HG02885 (cell line): ENCODE results near the gene TUBGCP6.

Experiments used
- ATAC-seq: cut with Tn5 transposase; IDR thresholded peaks from one replicate; pipeline ENCODE4 v1.9.1; 2021; ENCODE audit warnings: mild to moderate bottlenecking; ENCODE audit not compliant: unreplicated experiment, poor library complexity

TUBGCP6 gene

DNA sequence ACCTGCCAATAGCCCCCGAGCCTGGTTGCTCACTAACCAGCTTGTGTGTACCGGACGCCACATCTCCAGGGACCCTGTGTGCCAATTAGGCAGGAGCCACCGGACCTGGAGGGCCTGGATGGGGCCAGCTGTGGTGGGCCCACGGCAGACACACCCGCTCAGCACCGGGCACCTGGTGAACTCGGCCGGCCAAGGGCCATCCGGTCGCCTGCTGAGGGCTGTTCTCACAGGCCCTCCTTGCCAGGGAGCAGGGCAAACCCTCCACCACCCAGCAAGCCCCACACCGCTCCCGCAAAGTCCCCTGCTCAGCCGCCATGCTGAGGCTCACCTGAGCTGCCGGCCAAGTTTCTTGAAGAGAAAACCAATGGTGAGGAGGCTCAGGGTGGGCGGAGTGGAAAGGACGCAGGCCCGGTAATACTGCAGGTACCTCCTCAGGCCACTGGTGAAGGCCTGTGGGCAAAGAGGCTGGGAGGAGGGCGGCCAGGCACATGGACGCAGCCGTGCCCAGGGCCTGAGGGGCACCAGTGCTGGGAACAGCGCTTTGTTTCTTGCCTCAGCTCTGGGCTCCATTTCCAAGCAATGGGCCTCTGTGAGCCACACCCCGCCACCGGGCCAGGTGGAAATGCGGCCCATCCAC is 17.1 kb downstream of the TUBGCP6 start:
- ATAC-seq: no peak

DNA sequence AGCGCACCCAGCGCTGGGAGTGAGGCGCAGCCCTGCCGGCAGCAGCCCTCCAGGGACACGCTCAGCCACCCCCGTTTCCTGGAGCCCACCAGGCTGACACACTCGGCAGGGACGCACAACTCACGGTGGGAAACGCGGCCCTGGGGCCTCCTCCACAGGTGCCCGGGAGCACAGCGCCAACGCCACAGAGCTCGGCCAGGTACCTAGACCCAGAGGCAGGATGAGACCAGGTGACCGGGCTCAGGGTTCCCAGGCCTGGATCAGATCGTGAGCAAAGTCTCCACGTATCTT is 18.0 kb downstream of the TUBGCP6 start:
- ATAC-seq: no peak

GRCh38 chr22:50226063-50226874 is 18.6 kb downstream of the TUBGCP6 start:
- ATAC-seq: no peak

GRCh38 chr22:50225200-50225969 is 19.4 kb downstream of the TUBGCP6 start:
- ATAC-seq: no peak

GRCh38 chr22:50224071-50224470 is 20.8 kb downstream of the TUBGCP6 start:
- no peak for ATAC-seq

GRCh38 chr22:50222508-50222907 is 22.3 kb downstream of the TUBGCP6 start:
- ATAC-seq: no peak

DNA sequence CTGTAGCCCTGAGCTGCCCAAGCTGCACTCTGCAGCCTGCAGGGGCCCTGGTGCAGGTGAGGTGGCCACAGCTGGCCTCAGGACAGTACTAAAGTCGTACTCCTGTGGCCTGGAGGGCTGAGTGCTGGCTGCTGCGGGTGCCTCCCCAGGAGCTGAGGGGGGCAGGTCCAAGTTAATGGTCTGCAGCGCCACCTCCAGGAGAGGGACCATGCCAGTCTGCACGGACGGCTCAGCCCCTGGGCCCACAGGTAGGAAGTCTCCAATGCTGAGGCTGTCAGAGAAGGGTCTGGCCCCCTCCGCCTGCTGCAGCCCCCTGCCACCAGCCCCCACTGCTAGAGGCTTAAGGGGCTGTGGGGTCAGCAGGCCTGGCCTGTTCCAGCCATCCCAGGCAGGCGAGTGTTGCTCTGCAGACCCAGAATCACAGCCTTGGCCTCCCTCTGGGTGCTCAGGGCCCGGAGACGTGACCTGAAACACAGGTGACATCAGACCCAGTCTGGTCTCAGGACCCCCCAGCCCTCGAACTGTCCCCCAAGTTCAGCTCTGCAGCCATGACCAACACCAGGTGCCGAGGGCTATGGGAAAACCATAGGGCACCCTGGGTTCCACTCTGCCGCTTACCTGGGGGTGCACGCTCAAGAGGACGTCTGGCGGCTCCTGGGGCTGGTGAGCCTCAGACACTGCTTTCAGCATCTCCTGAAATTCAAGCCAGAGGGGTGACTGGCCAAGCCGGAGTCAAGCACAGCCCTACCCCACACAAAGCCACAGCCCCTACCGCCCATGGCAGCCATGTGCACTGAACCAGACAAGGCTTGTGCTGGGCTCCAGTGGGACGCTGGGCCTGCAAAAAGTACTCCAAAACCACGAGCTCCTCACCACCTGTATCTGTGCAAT is 23.2 kb downstream of the TUBGCP6 start:
- no peak for ATAC-seq

DNA sequence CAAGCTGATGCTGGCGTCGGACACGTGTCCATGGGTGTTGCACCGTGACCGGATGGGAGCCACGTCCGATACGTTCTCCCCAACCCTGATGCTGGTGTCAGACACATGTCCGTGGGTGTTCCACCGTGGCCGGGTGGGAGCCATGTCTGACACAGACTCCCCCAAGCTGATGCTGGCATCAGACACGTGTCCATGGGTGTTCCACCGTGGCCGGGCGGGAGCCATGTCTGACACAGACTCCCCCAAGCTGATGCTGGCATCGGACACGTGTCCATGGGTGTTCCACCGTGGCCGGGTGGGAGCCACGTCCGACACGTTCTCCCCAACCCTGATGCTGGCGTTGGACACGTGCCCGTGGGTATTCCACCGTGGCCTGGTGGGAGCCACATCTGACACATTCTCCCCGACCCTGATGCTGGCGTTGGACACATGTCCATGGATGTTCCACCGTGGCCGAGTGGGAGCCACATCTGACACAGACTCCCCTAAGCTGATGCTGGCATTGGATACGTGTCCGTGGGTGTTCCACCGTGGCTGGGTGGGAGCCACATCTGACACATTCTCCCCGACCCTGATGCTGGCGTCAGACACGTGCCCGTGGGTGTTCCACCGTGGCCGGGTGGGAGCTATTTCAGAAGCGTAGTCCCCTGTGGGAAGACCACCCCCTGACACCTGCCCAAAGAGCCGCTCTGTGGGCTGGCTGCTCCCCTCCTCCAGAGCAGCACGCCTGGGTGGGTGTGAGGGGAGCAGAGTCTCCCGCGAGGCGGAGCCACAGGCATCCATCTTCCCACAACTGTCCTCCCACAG is 24.0 kb downstream of the TUBGCP6 start:
- ATAC-seq: no peak

DNA sequence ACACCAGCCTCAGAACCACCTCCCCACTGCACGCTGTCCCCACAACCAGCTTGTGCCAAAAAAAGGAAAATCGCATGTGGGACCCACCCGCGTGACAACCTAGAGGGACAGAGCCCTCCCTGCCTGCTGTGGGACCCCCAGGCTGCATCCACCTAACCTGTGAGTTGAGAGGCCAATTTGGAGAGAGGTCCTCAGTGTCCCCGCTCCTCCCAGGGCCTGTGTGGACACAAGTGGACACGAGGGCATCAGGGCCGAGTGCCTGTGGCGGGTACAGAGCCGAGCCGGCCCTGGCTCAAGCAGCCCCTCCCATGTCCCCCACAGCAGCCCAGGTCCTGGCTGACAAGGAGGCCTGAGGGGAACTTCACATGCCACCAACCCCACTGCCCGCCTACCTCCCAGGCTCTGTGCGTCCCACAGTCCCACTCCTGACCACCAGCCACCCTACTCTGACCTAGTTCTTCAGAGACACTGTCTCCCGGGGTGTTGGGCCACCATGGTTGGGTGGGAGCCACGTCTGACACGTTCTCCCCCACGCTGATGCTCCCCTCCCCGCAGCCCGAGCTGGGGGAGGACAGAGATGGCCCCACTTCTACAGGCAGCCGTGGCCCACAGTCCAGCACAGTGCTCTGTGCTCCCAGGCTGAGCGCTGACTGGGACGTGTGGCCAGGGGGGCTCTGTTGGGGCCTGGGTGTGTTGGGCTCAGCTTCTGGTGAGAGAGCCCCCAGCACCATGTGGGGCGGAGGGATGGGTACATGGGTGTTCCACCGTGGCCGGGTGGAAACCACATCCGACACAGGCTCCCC is 24.8 kb downstream of the TUBGCP6 start:
- no peak for ATAC-seq

DNA sequence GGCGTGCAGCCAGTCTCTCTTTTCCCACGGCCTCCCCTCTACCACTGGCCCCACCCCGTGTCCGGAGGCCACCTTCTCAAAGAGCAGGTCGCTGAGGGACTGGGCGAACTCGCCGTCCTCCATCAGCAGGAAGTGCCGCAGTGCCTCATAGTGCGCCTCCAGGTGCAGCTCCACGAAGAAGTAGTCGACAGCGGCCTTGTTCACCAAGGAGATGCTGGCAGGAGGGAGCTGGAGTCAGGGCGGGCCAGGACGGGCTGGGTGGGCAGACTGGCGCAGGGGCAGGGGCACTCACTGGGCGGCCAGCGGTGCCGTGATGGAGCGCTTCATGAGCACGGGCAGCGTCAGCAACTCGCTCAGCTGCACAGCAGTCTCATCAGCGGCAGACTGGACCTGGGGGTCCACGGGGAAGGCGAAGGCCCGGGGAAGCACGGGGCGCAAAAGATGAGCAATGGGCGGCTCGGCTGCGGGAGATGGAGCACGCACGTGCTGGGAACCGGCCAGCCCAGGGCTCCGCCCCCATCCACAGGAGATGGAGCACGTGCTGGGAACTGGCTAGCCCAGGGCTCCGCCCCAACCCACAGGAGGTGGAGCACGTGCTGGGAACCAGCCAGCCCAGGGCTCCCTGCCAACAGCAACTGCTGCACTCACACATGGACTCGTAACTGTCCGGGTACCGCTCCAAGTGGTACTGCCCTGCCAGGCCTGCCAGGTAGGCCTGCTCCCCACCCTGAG is 25.7 kb downstream of the TUBGCP6 start:
- ATAC-seq: no peak

DNA sequence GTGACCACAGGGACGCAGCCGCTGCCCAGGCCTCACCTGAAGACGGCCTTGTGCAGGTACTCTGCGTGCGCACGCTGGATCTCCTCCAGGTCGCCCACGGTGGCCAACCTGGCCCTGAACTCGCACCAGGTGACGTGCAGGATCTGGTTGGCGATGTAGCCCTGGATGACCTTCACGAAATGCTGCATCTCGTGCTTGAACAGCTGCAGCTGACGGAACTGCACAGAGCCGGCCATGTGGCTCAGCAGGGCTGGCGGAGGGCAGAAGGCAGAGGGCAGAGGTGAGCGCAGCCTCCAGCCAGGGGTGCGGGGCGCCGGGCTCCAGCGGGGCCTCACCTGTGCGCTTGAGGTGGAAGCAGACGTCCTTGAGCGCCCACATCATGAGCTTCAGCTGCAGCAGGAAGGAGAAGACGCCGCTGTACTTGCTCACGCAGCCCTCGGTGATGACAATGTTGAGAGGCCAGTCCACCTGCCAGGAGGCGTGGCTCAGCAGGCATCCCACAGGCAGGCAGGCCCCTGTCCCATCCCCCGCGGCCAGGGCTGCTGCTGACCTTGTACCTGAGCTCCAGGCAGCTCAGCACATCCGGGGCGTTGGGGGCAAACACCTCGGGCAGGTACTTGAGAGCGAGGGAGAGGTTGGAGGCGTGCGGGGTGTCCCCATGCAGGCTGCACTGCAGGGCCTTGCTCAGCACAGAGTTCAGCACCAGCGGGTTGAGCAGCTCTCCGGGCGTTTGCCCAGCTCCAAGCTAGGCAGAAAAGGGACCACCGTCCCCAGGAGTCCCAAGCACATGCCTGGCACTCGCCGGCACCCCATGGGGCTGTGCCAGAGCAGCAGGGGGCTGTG is 26.4 kb downstream of the TUBGCP6 start:
- ATAC-seq: no peak

DNA sequence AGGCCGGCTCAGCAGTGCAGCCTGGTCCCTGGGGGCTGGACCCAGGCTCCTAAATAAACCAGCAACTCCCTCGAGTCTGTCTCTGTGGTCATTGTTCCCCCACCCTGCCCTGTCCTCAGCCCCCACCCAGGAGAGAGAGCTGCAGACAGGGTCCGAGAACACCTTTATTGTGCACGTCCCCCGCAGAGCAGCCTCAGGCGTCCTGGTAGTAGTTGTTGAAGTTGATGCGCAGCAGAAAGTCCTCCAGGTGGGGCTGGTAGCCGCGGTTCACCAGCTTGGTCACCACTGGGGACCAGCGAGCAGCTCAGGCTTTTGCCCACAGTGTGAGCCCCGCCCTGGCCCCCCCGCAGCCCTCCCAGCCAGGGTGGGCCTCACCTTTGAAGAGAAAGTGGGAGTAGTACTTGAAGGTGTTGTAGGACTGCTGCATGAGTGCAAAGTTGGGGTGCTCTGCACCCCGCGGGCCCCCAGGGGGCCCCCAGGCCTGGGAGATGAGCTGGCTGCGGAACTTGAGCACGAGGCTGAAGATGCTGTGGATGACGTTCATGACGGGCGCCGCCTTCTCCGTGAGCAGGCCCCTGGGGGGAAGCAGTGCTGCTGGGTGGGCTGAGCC is 27.2 kb downstream of the TUBGCP6 start:
- no peak for ATAC-seq

DNA sequence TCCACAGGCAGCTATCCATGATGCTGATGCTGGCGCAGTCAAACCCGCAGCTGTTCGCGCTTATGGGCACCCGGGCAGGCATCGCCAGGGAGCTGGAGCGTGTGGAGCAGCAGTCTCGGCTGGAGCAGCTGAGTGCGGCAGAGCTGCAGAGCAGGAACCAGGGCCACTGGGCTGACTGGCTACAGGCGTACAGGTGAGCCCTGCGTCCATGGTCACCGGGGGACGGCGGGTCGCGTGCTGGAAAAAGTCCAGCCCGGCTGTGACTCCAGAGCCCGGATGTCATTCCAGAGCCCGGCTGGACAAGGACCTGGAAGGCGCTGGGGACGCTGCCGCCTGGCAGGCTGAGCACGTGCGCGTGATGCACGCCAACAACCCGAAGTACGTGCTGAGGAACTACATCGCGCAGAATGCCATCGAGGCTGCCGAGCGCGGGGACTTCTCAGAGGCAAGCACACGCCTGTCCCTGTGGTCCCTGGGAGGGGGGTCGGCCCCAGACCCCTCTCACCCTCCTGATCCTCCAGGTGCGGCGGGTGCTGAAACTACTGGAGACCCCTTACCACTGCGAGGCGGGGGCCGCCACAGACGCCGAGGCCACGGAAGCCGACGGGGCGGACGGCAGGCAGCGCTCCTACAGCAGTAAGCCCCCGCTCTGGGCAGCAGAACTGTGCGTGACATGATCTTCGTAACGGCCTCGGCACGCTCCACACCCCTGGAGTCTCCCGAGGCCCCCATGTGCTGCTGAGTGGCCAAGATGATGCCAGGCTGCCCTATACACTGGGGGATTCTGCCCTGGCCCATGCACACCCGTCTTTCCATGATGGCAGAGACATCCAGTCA is 27.9 kb downstream of the TUBGCP6 start:
- no peak for ATAC-seq

- no peak for ATAC-seq
These were observed 28.7 kb downstream of the TUBGCP6 start for GRCh38 chr22:50216055-50216683.

- no peak for ATAC-seq
These were observed 29.3 kb downstream of the TUBGCP6 start for GRCh38 chr22:50215297-50216054.
